ENCODE results near the gene RAB1B.
"Not testable (repeated sequence)": the region's sequence is repeated elsewhere in the genome, so short reads cannot be mapped to it uniquely, and the experiment has no call there.

Gene RAB1B

GRCh38 chr11:66310803-66311440, 42.5 kb downstream of the RAB1B start:
- not testable (repeated sequence) for DNase-seq

DNA sequence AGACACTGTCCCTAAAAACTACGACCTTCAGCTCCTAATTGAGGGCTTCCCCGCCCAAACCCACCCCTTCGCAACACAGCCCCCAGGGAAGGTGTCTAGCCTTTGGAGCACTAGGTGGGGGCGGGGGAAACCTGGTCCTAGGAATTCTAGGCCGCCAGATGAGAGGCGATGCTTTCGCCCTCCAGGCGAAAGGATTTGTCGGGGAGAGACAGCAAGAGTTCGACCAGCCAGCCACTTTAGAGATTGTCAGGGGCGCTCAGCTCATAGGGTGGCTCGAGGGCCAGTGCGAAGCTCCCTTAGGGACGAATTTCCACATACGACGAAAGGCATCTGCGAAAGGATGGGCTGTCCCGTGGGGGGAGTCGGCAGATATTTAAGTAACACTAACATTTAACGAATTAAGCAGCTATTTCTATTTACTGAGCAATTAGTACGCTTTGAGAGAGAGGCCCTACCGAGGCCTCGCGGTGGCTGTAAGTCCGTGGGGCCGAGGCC, 43.1 kb downstream of the RAB1B start:
- DNase-seq = no peak

- DNase-seq = peak; percentile 94
Observed at GRCh38 chr11:66311965-66312548, 43.6 kb downstream of the RAB1B start.

DNA sequence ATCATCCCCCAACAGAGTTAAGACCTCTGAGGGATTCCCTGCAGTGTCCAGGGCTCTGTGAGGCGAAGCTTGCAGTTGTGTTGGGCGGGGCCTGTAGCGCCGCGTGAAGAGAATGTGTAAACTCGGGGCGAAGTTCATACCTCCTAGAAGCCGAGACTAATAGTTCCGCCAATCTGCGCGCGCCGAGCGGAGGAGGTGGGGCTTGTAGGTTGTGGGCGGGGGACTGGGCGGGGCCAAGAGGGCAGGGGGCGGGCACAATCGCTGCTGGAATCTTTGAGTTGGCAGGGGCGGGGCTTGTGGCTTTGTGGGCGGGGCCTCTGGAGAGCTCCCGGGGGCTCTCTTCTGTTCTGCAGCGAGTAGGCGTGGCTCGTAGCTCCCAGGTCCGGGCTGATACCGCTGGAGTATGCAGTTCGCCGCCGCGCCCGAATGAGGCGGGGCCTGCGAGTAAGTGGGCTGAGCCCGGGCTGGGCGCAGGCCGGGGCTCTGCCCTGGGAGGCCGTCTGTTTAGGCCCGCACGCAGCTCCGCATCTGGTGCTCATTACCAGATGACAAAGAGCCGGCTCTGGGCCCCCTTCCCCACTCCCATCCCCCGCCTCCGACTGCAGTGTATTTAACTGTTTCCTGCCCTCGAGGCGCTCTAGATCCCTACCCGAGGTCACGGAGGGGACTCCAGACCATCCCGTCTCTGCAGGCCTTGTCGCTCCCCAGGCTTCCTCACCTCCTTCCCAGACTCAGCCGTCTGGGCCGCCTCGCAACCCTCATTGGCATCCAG, 44.3 kb downstream of the RAB1B start:
- DNase-seq = peak; percentile 93

DNA sequence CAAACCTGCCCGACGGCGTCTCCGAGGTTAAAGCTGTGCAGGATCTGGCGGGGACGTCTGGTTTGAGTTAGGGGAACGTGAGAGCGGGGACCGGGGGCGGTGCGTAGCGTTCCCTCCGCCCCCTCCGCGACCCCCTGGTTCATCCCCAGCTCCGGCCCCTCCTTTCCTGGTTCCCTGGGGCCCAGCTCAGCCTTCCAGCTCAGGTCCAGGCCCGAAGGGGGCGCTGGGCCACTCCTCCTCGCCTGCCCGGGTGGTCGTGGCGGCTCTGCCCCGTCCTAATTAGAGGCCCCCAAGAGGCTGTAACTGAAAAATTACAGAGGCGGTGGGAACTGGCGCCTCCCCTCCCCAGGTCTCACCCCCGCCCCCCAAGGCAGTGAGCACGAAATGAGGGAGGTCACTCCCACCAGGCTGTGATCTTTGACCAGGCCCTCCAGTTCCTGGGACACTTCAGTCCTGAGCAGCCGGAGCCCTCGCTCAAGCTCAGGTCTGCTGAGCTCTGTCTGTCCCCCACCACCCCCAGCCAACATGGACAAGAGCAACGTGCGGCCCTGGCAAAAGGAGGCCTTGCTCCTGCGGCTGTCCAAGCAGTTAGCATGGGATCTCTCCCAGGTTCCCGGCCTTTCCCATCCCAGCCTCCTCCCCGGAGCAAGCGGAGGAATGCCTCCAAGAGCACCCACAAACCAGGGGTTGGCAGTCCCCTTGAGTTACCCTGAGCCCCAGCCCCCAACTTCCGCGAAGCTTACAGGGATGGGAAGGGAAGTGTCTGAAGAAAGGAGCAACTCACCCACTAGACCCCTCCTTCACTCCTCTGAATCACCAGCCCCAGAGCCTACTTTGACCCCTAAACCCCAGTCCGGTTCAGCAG, 45.1 kb downstream of the RAB1B start:
- DNase-seq = no peak

- DNase-seq = no peak
Observed at GRCh38 chr11:66314186-66314501, 45.7 kb downstream of the RAB1B start.

DNA sequence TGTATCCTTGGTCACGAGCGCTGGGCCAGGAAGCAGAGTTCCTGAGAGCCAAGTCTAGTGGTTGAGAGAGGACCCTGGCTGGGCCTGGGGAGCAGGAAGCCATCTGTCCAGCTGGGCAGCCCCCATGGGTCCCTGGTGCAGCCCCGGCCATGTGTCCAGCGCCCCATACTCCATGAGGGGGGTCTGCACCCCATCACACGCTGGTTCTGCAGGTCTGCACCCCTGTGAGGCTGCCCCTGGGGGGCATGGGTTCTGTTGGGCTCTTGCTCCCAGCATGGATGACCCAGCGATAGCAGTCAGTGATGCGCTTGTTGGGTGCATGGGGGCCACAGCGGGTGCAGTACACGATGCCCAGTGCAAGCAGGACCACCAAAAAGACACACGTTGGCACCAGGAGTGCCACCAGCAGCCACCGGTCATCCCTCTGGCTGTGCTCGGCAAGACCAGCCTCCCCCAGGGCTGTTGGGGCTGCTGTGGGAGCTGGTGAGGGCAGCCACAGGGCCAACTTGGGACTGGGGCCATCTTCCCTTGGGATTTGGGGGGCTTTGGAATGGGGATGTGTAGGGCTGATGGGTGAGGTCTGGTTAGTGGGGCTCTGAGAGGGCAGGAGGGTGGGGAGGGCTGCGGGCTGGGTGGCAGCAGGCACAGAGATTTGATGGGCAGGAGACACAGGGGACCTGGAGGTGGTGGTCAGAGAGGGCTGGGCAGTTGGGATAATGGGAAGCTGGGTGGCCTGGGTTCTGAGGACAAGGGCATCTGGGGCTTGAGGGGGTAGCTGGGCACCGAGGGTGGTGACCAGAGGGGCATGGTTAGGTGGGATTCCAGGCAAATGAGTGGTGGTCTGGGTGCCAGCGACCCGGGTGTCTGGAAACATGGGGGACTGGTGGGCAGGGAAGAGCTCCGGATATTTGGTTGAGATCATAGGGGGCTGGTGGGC, 46.4 kb downstream of the RAB1B start:
- no peak for DNase-seq

GRCh38 chr11:66315498-66315885, 47.1 kb downstream of the RAB1B start:
- no peak for DNase-seq

DNA sequence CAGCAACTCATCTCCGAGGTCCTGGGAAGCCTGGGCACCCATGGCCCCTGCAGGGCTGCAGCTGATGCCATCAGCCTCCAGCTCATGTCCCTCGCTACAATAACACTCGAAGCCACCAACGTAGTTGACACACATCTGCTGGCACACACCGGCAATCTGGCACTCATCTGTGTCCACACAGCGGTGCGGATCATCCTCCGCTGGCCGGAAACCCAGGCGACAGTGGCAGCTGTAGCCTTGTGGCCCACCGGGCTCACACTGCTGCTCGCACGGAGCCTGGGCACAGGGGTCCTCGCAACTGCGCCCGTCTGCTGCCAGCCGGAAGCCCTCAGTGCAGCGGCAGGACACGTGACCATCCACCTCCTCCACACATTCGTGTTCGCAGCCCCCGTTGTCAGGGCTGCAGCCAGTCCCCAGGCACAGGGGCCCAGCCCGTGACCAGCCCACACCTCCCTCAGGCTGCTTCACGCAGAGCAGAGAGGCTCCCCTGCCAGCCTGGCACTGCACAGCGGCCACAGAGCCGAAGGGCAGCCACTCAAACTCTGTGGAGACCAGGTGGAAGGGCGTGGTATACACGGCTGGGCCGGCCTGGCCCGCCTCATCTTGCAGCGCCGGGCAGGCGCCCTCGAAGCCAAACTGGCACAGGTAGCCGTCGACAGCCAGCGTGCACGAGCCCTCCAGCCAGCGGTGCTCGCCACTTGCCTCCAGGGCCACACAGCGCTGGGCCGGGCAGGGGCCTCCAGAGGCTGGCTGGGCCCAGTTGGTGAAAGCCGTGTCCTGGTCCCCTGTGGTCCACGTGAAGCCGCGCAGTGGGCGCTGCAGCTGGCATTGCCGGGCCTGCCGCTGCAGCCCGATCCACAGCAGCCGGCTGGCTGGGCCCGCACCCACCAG, 47.7 kb downstream of the RAB1B start:
- no peak for DNase-seq

- no peak for DNase-seq
Observed at GRCh38 chr11:66316849-66317251, 48.4 kb downstream of the RAB1B start, which contains the start of gene CD248. Gene CD248 (minus strand): TSS chr11:66317044. CDS start chr11:66317027, 17 bp downstream.

GRCh38 chr11:66317322-66317722, 48.9 kb downstream of the RAB1B start:
- no peak for DNase-seq

DNA sequence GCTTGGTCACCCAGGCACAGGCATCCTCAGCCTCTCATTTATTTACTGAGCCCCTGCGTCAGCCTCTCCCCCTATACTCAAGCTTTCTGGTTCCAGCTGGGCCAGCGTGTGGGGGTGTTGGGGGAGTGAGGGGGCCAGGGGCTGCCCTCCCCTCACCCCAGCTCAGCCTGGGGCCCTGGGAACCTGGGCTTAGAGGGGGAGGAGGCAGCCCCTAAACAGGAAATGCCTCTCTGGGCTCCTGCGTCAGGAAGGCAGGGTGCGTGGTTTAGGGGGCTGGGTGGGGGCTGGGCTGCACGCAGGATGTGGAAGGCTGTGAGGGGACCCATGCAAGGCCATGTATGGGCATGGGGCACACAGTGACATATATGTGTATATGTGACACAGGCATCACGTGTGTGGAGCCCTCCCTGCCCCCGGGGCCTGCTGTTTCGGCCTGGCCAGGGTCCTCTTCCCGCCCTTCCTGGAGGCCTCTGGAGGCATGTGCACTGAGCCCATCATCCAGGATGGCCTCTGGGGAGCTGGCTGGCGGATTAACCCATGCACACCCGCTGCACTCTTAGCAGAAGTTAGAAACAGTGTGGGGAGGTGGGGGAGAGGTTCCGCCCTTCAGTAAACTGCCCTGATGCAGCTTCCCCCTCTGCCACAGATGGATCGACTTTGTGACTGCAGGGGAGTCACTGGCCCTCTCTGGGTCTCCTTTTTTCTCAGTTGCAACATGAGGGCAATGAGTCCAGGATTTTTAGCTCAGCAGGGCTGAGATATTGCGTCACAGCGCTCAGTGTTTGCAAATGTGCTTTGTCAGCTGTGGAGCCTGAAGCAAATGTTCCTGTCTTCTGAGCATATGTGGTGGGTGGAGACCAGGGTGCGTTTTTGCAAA, 49.5 kb downstream of the RAB1B start:
- no peak for DNase-seq

DNA sequence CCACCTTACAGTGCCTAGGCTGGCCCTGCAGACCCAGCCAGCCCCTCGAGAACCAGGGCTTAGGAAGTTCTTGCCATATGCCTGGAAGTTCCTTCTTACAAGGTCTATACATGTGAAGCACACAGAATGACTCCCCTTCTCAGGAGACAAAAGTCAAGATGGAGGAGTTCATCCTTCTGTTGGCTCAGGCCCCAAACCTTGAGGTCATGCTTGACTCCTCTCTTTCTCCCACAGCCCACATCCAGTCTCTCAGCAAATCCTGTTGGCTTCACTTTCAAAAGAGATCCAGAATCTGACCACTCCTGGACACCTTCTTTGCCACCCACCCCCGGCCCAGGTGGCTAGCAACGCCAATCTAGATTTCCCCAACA, 50.1 kb downstream of the RAB1B start:
- no peak for DNase-seq

DNA sequence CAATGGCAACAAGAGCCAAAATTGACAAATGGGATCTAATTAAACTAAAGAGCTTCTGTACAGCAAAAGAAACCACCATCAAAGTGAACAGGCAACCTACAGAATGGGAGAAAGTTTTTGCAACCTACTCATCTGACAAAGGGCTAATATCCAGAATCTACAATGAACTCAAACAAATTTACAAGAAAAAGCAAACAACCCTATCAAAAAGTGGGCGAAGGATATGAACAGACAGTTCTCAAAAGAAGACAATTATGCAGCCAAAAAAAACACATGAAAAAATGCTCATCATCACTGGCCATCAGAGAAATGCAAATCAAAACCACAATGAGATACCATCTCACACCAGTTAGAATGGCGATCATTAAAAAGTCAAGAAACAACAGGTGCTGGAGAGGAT, 51.9 kb downstream of the RAB1B start:
- not testable (repeated sequence) for DNase-seq

DNA sequence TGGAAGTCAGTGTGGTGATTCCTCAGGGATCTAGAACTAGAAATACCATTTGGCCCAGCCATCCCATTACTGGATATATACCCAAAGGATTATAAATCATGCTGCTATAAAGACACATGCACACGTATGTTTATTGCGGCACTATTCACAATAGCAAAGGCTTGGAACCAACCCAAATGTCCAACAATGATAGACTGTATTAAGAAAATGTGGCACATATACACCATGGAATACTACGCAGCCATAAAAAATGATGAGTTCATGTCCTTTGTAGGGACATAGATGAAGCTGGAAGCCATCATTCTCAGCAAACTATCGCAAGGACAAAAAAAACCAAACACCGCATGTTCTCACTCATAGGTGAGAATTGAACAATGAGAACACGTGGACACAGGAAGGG, 52.3 kb downstream of the RAB1B start:
- not testable (repeated sequence) for DNase-seq

GRCh38 chr11:66321606-66322005, 53.2 kb downstream of the RAB1B start:
- no peak for DNase-seq

GRCh38 chr11:66322732-66323427, 54.4 kb downstream of the RAB1B start:
- no peak for DNase-seq

DNA sequence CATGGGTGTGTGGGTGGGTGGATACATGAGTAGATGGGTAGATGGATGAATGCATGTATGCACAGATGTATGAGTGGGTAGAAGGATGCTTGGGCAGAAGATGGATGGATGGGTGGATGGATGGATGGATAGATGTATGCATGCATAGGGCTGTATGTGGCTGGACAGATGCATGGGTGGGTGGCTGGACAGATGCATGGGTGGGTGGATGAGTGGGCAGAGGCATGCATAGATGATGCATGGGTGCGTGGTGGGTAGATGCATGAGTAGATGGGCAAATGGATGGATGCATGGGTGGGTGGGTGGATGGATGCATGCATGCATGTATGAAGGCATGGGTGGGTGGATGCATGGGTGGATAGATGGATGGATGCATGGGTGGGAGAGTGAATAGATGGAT, 55.2 kb downstream of the RAB1B start:
- DNase-seq = no peak

GRCh38 chr11:66324664-66325063, 56.2 kb downstream of the RAB1B start:
- no peak for DNase-seq
